Ovary (tissue), 9 donors: Measurements from ENCODE around the gene CDC42SE2. TPM values are rescaled to one million over a fixed set of nuclear protein-coding genes. Genes with fewer than 3 reads are reported as not detected.

Experiments used
- DNase-seq, 5 donors: peaks; one replicate each; pipeline ENCODE4 v3.0.0-alpha.2; 2019 to 2020
- H3K27ac ChIP-seq, 2 donors: fragments of 200-600 bp; one replicate each; pipeline versions ENCODE4 v1.5.1 to v1.8.0; 2019 to 2022
- H3K27me3 ChIP-seq: fragments of 200-600 bp; one replicate; pipeline ENCODE4 v1.8.0; 2022
- H3K36me3 ChIP-seq: fragments of 200-600 bp; sonication (generic); one replicate; pipeline ENCODE4 v1.5.1; 2019
- H3K4me1 ChIP-seq: one replicate; pipeline ENCODE4 v1.8.1; 2013; ENCODE audit warnings: mild to moderate bottlenecking, moderate library complexity; ENCODE audit not compliant: insufficient read depth
- H3K4me3 ChIP-seq: fragments of 200-600 bp; sonication (generic); one replicate; pipeline ENCODE4 v1.5.1; 2017
- H3K9me3 ChIP-seq, 2 donors: fragments of 200-600 bp in 1 of 2; sonication (generic) in 1 of 2; one replicate each; pipeline versions ENCODE4 v1.5.1 to v1.8.1; 2013 to 2019; ENCODE audit warnings: mild to moderate bottlenecking in 1 of 2, moderate library complexity in 1 of 2
- EP300 ChIP-seq: sonication (generic); formaldehyde crosslinking; IDR thresholded peaks from one replicate; pipeline ENCODE4 v1.6.1; 2017; ENCODE audit warnings: antibody characterized with exemption
- POLR2A ChIP-seq: fragments of 450-650 bp; IDR thresholded peaks from one replicate; pipeline ENCODE4 v1.6.1; 2017; ENCODE audit warnings: antibody characterized with exemption, mild to moderate bottlenecking, moderate library complexity
- WGBS, 3 donors: extraction: QIAGEN DNeasy Blood & Tissue Kit in 1 of 3; methylation state at CpG; one replicate each; pipeline versions ENCODE4 v1.1.5 to v1.1.7; 2013 to 2017; 5-methylcytosine and 5-hydroxymethylcytosine counted together
- intact Hi-C, 4 donors: fragments of 100-400 bp; cut with DNase I; formaldehyde crosslinking; loops; one replicate each; pipeline versions ENCODE4 v1.11.0 to v1.15.1; 2022 to 2023
- polyA plus RNA-seq, 2 donors: library from polyadenylated mRNA; stranded (reverse); fragments of 200-250 nt in 1 of 2; fragments of 350-450 nt in 1 of 2; fragmentation: Illumina TruSeq in 1 of 2; extraction: RNeasy Lipid Tissue Mini Kit (QIAGEN cat#74804) in 1 of 2; gene quantifications; one replicate each; pipeline ENCODE4 v1.2.3, GENCODE V29; 2013 to 2014
- total RNA-seq, 7 donors: library from RNA; depleted of rRNA in 2 of 7; stranded (reverse); fragments of >200 nt in 2 of 7; fragmentation: NEBNext Ultra II Directional in 3 of 7; extraction: Animal tissue kit (Norgen Biotek cat#: 25700) in 3 of 7; gene quantifications; one replicate each; pipeline versions ENCODE4 v1.1.0 to v1.2.4, GENCODE V29; 2016 to 2023
- TF ChIP-seq, protein P1 (sequence below), 3 donors: fragments of 450-650 bp in 2 of 3; fragments of 200-600 bp in 1 of 3; IDR thresholded peaks; one replicate each; pipeline versions ENCODE4 v1.5.1 to v1.8.0; 2016 to 2022; ENCODE audit warnings: antibody characterized with exemption in 3 of 3, mild to moderate bottlenecking in 1 of 3
- donor health status: DM: no; HTN: no; CAD: no; lungs with moderate emphysema.
- donor health status: DM: no; HTN: no; CAD: no.
- donor health status: Bipolar disorder and iron deficiency.
- donor health status: DM: yes; HTN: yes; CAD: no.
- donor health status: DM: no; HTN: no; CAD: no.
- donor health status: DM: yes; HTN: yes; CAD: no.

Gene CDC42SE2
- total and polyA plus RNA-seq, 9 donors: 18.0 to 37.6 (median 23.7) TPM

DNA sequence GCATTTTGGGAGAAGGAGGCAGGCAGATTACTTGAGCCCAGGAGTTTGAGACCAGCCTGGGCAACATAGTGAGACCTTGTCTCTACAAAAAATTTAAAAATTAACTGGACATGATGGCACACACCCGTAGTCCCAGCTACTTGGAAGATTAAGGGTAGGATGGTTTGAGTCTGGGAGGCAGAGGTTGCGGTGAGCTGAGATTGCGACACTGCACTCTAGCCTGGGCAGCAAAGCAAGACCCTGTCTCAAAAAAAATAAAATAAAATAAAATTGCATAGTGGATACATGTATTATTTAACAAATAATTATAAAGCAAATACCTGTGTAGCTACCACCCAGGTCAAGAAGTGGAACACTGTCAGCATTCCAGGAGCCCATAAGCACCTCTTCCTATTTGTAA, 90.1 kb downstream of the CDC42SE2 start:
- Histone ChIP-seq H3K4me1 (no peaks in the 10 kb centered on the region), H3K27me3 (no peaks in the 10 kb centered on the region), H3K9me3 (no peaks in the 10 kb centered on the region), H3K27ac (no peak overlapping the region), H3K36me3 (no peaks in the 10 kb centered on the region), H3K4me3 (no peak overlapping the region)
- intact Hi-C loops: no loop called here
- TF ChIP-seq, protein P1, sequence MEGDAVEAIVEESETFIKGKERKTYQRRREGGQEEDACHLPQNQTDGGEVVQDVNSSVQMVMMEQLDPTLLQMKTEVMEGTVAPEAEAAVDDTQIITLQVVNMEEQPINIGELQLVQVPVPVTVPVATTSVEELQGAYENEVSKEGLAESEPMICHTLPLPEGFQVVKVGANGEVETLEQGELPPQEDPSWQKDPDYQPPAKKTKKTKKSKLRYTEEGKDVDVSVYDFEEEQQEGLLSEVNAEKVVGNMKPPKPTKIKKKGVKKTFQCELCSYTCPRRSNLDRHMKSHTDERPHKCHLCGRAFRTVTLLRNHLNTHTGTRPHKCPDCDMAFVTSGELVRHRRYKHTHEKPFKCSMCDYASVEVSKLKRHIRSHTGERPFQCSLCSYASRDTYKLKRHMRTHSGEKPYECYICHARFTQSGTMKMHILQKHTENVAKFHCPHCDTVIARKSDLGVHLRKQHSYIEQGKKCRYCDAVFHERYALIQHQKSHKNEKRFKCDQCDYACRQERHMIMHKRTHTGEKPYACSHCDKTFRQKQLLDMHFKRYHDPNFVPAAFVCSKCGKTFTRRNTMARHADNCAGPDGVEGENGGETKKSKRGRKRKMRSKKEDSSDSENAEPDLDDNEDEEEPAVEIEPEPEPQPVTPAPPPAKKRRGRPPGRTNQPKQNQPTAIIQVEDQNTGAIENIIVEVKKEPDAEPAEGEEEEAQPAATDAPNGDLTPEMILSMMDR (IDR thresholded peaks at IDR 0.05): no peak
- no peak for TF ChIP-seq POLR2A
- TF ChIP-seq EP300: no peak
- no peak for DNase-seq
- 89 to 99% (median 98%) methylated on average over 3 of the region's 3 CpGs for WGBS, 3 donors

DNA sequence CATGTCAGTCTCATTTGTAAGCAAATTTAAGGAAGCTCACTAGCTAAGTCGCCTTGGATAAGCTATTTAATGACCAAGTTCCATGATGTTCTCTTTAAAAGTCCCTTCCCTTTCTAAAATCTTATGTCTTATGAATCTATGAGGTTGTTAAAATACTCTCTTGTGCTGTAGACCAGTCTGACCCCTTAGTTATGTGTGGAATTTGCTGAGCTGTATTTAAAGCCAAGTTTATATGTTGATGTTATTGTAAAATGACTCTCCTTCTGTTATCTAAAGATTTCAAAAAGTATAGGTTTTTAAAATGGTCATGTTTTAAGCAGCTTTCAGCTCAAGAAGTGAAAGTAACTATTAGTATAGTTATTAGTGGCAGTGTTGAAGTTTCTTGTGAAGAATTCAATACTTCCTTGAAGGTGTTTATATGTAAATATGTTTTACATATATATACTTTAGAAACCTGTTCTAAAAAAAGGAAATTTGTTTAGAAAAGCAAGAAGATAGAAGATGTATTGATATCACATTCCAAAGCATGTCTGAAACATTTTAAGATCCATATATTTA, 92.2 kb downstream of the CDC42SE2 start:
- Histone ChIP-seq H3K27me3 (no peaks in the 10 kb centered on the region), H3K27ac (no peak overlapping the region), H3K4me1 (no peaks in the 10 kb centered on the region), H3K9me3 (no peaks in the 10 kb centered on the region), H3K4me3 (no peak overlapping the region), H3K36me3 (no peaks in the 10 kb centered on the region)
- TF ChIP-seq, protein P1 (IDR thresholded peaks at IDR 0.05): no peak
- no peak for TF ChIP-seq EP300
- TF ChIP-seq POLR2A: no peak
- DNase-seq: no peak
- intact Hi-C loops: no loop called here
- 8 to 14% (median 11%) methylated on average over 1 of the region's 1 CpG for WGBS, 3 donors

DNA sequence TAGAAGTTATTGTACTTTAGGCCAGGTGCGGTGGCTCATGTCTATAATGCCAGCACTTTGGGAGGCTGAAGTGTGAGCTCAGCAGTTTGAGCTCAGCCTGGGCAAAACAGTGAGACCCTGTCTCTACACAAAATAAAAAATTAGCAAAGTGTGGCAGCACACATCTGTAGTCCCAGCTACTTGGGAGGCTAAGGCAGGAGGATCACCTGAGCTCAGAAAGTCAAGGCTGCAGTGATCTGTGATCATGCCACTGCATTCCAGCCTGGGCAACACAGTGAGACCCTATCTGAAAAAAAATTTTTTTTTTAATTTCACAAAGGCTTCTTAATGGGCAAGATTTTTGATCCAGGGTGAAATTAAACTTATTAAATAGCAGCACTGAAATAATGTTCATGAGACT, 92.8 kb downstream of the CDC42SE2 start:
- Histone ChIP-seq H3K27me3 (no peaks in the 10 kb centered on the region), H3K4me1 (no peaks in the 10 kb centered on the region), H3K4me3 (no peak overlapping the region), H3K9me3 (no peaks in the 10 kb centered on the region), H3K36me3 (no peaks in the 10 kb centered on the region), H3K27ac (no peak overlapping the region)
- DNase-seq: no peak
- 28 to 60% (median 48%) methylated on average over 1 of the region's 1 CpG for WGBS, 3 donors
- no peak for TF ChIP-seq EP300
- intact Hi-C loops: no loop called here

DNA sequence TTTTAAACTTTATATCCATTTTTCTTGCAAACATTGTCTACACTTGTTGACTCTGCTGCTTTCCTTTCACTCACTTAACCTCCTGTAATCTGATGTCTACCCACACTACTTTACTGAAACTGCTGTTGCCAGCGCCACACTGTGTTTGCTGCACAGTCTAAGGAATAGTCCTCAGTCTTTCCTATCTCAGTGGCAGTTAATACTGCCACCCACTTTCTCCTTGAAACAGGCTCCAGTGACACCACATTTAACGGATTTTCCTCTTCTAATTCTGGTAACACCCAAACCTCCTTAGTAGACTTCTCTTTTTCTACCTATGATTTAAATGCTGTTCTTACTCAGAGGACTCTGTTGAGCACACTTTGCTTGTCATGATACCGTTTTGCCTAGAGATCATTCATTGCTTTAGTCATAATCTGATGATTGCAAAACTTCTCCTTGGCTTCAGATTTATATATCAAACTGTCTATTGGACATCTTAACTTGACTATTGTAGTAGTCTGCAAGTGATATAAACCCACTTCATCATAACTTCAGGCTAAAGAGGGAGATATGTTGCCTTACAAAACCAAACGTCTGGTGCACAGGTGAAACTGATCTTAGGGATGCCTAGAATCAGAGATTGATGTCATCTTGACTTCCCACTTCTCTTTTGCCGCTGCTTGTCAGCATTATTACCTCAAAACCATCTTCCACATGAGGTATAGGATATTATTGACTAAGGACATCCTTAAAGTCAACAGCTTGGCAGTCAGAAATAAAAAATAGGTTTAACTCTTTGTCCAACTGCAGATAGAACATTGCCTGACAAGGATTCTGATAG, 94.1 kb downstream of the CDC42SE2 start:
- Histone ChIP-seq H3K27me3 (no peaks in the 10 kb centered on the region), H3K36me3 (no peaks in the 10 kb centered on the region), H3K9me3 (no peaks in the 10 kb centered on the region), H3K4me1 (no peaks in the 10 kb centered on the region), H3K27ac (no peak overlapping the region), H3K4me3 (no peak overlapping the region)
- intact Hi-C loops: no loop called here
- 81 to 82% (median 82%) methylated on average over 5 of the region's 5 CpGs for WGBS, 3 donors
- DNase-seq: no peak
- TF ChIP-seq POLR2A (no peak), EP300 (no peak)
- TF ChIP-seq, protein P1 (IDR thresholded peaks at IDR 0.05): no peak
